ENCODE data around the gene FANCE.
"Not testable (repeated sequence)": the region's sequence is repeated elsewhere in the genome, so short reads cannot be mapped to it uniquely, and the experiment has no call there.

The FANCE gene

DNA sequence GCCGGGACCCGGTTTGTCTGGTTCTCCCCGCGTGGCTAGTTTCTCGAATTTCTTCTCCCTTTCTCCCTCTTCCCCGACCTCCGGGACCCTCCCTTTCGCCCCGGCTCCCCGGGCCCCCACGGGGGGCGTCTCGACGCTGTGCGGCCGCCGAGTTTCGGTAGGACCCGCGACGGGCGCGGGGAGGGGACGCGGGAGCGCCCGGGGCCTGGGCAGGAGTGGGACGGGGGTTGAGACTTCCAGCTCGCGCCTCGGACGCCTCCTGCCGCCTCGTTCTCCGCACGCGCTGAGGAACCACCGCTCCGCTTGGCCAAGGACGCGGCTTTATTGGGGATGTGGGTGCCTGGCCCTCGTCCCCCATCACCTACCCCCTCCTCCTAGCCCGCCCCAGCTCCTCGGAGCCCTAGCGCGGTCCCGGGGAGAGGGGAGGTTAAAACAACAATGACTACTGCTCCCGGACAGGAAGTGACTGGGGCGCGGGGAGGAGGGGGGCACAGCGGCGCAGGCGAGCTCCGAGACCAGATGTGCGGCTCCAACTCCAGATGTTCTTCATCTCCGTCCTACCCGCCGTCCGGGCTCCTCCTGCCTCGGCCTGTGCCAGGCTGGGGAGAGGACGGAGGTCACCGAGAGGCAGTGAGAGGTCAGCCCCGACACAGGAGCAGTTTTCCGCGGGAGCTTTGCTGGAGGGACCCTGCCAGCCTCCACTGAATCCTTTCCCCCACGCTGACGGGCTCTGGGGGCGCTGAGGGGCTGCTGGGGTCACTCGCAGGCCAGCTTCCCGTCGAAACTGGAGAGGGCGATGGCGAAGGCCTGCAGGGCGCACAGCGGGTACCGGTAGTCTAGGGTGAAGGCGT, 45.7 kb downstream of the FANCE start:
- no peak for DNase-seq (ENCODE audit: low read depth in 3 of 3)

DNA sequence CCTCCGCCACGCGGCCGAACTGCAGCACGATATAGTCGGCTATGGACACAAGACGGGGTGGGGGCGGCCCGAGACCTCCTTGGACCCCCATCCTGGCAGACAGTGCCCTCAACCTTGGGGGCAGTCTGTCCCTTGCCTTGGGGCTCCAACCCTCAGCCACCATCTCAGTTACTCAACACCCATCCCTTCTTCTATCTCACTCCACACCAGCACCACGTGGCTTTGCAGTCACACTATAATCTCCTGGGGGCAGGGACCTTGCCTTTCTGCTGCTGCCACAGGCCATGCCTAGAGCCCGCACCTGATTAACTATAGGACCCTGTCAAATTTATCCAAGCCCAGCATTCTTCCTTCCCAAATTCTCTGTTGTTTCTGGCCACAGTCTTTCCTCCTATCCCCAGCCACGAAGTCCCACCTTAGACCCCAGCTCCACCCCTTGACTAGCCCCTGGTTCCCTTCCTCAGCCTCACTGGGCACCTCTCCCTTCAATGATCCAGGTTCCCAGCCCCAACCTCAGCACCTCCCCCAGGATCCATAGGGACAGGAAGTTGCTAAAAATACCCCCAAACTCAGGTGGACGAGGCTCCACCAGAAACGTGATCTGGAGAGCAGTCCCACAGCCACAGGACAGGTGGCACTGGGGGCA, 46.4 kb downstream of the FANCE start:
- DNase-seq (ENCODE audit: low read depth in 3 of 3), result no peak

DNA sequence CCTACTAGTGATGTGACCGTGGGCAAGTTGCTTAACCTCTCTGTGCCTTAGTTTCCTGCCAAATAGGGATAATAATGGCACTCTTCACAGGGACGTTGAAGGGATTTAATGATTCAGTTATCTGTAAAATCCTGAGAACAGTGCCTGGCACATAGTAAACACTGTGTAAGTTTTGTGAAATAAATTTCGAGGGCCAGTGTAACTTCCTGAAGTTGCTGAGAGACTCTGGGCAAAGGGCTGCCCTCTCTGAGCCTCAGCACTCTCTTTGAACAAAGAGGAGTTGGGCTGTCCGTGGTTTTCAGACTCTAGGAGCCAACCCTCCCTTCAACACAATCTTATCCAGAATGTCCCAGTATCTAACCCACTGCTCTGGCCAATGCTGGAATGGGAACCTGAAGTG, 47.2 kb downstream of the FANCE start:
- no peak for DNase-seq (ENCODE audit: low read depth in 3 of 3)

DNA sequence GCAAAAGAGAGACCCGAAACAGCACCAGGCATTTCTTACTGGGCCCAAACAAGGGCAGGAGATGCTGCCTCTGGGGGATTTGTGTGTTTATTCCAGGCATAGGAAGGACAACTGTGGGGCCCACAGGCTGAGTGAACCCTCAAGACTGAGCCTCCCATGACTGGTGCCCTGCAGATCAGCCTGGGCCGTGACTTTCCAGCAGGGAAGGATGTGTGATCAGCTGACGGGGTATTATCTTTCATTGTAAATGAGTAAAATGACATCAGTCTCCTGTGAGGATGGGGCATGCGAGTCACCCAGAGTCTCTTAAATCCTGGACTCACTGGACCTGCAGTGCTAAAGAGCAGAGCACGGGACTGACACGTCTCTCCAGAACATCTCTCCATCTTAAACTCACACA, 48.6 kb downstream of the FANCE start:
- DNase-seq (ENCODE audit: low read depth in 3 of 3), result no peak

DNA sequence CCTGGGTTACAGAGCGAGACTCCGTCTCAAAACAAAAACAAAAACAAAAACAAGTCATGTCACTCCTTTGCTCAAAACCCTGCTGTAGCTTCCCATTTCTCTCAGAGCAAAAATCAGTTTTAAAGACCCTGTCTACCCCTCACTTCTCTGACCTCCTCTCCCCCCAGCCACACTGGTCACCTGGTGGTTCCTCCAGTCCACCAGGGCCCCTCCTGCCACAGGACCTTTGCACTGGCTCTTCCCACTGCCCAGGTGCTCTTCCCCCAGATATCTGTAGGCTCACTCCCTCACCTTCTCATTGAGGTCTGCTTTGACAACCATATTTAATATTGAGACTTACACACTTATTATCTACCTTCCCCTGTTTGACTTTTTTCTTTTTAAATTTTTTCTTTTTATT, 49.6 kb downstream of the FANCE start:
- no peak for DNase-seq (ENCODE audit: low read depth in 3 of 3)

DNA sequence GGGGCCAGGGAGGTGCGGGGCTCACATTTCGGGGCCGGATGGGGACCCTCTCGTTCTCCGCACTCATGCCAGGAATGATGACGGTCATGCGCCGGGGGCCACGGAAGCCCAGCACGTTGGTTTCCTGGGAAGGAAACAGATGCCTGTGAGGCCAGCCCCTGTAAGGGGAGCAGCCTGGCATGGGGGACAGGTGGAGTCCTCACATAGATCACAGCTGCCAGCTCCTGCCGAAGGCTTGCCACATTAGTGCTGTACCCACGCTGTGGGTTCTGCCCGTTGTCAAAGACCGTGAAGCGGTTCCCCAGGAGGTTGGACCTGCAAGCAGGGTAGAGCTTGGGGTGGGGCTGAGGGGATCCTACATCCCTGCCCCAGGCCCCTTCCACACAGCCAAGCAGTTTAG, 51.4 kb downstream of the FANCE start:
- no peak for DNase-seq (ENCODE audit: low read depth in 3 of 3)

DNA sequence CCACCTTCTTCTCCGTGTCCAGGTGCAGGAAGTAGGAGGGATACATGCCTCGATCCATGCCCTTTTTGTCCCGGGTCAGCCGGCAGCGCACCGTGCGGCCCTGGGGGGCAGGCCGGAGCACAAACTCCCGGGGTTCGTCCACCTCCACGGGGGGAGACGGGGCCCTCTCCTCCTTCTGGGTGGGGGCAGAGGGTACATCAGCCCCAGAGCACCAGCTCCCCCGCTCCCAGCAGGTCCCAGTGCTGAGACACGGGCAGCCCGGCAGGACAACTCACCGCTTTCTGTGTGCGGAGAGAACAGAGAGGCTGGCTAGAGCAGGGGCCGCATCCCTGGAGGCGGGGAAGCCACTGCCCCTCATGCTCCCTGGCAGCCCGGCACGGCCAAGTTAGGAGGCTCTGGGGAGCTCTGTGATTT, 53.9 kb downstream of the FANCE start:
- DNase-seq (ENCODE audit: low read depth in 3 of 3), result no peak

DNA sequence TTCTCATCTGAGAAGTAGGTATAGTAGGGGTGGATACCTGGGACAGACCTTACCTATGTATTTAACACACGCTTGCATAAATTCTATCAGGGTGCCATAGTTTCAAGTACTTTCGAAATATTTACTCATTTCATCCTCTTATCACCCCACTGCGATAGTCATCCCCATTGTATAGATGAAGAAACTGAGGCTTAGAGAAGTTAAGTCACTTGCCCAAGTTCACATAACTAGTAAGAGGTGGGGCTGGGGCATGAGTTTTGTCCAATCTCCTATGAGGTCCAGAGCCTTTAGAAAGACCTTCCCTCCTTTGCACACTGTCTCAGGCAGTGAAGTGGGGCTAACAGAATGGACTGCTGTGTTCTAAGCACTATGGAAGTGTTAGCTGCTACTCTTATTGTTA, 54.4 kb downstream of the FANCE start:
- DNase-seq (ENCODE audit: low read depth in 3 of 3), result no peak

DNA sequence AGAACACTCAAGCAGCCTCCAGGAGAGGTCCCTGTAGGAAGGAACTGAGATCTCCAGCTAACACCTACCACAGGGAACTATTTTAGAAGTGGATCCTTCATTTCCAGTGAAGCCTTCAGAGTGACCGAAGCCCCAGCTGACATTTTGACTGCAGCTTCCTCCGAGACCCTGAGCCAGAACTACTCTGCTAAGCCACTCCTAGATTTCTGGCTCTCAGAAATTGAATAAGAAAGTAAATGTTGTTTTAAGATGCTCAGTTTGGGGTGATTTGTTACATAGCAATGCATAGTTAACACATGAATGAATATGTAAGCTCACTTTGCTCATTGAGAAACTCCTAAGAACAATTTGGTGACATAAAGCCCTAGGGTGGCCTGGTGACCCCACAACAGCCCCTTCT, 55.1 kb downstream of the FANCE start:
- DNase-seq (ENCODE audit: low read depth in 3 of 3), result no peak

DNA sequence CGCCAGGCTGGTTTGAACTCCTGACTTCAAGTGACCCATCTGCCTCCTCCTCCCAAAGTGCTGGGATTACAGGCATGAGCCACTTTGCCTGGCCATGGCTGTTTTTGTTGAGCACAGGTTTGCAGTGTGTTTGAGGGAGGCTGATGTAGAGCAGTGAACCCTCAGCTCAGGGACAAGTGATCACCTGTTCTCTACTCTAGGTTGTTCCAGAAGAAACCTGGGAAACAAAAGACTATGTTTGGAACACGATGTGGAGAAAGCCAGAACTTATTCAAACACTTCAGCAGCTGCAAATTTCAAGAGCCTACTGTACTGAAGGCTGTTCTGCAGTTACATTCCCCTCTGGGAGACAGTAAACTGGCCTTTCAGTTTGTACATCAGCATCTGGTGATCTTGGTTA, 55.9 kb downstream of the FANCE start:
- no peak for DNase-seq (ENCODE audit: low read depth in 3 of 3)

DNA sequence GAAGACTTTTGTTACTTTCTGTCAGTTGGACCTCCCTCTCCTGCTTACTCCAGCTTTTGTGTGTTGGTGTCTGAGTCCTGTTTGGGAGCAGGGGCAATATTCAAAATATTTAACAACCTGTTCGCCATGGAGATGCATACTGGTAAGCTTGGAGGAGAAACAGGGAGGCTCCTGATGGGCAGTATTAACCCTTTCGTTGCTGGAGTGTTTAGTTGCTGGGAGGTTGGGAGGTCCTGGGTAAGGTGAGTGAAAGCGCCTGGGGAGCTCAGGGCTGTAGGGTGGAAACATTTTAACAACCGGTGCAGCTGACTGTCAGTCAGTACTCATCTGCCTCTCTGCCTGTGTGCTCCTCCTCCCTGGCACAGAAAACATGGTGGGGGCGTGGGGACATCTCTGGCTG, 56.4 kb downstream of the FANCE start:
- no peak for DNase-seq (ENCODE audit: low read depth in 3 of 3)

DNA sequence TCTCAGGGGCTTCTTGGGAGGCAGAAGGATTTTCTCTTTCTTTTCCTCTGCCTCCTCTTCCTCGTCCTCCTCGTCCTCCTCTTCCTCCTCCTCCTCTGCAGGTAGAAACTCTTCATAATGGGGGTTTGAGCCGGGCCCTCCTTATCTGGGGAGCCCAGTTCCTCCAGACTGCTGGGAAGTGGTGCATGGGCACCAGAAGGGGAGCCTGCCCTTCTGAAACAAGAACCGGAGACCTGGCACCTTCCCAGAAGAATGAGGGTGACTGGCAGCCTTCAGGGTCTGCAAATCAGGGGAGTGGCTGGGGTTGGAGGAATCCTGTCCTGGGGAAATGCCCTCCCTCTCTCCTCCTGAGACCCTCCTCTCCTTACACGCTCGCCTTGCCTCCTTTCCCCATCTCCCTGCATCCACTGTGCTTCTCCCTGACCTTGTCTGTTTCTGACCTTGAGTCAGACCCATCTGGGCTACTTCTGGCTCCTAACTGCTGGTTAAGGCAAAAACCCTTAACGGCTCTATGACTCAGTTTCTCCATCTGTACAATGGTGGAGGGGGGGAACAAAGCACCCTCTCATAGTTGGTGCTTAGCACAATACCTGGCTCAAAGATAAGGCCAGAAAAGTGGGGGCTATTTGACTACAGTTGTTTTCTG, 58.9 kb downstream of the FANCE start:
- DNase-seq (ENCODE audit: low read depth in 3 of 3), result no peak

DNA sequence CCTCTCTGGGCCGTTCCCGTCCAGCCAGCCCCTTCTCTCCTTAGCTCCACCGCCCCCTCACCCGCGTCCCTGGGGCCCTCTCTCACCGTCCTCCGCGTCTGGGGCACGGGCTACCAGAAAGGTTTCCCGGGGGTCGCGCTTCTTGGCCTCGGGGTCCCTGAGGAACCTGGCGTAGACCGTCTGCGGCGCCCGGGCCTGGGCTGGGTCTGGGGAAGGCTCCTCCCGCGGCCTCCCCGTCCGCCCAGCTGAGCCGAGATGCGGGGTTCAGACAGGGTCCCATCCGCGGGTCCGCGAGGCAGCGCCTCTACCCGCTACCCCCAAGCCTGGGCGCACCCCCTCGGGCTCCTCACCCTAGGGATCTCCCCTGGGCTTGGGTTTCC, 59.4 kb downstream of the FANCE start:
- no peak for DNase-seq (ENCODE audit: low read depth in 3 of 3)

DNA sequence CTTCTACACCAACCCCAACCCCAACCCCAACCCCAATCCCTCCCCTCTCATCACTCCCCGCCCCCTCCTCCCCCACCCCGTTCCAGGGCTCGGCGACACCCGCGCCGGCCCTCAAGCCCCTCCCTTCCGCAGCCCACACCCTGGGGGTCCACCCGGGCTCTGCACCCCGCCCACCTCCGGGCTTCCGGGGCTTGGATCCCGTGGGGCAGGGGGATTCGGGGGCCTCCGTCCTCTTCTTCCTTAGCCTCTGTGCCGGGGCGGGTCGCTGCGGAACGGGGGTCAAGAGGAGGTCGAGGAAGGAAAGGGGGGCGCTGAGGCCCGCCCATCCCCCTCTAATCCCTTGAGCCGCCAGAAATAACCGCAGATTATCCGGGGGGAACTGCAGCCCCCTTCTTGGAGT, 59.9 kb downstream of the FANCE start:
- no peak for DNase-seq (ENCODE audit: low read depth in 3 of 3)

DNA sequence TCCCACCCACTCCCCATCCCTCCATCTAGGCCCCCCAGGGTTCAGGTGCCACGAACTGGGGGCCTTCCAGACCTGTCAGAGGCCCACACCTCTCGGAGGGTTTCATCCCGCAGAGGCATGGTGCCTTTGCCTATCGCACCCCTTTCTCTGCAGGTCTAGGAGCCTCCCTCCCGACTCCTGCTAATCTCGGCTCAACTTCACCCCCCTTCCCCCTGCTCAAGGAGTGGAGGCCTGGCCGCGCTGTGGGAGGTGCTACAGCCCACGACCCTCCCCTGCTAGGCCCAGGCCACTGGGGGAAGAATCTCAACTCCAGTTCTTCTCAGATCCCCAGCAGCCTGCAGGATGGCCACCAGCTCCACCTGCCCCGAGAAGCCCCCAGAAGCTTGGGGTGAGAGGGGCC, 60.6 kb downstream of the FANCE start, which contains the start of gene TULP1:
Gene TULP1 (minus strand): TSS at position 157 of the 400 bp plus-strand sequence. CDS start 38 bp downstream, at position 119.
- no peak for DNase-seq (ENCODE audit: low read depth in 3 of 3)

DNA sequence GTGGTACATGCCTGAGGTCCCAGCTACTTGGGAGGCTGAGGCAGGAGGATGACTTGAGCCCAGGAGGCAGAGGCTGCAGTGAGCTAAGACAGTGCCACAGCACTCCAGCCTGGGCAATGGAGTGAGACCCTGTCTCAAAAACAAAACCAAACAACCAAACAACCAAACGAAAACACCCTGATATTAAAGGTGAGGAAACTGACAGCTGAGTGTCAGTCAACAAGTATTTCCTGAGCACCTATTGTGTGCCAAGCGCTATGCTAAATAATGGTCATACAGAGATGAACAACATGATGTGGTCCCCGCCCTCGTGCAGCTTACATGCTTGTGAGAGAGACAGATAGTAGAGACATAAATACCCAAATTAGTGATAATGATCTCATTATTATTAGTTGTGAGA, 62.4 kb downstream of the FANCE start:
- DNase-seq (ENCODE audit: low read depth in 3 of 3), result no peak

DNA sequence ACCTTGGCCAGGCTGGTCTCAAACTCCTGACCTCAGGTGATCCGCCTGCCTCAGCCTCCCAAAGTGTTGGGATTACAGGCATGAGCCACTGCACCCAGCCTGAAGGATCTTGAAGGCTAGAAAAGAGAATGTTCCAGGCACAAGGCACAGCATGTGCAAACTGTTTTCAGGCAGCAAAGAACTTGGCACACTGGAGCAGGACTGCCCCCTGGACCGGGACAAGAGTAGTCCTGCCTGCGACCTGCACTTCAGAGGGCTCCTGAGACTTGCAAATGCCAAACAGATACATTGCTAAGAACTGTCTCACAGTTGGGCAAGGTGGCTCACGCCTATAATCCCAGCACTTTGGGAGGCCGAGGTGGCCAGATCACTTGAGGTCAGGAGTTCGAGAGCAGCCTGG, 63.8 kb downstream of the FANCE start:
- not testable (repeated sequence) for DNase-seq (ENCODE audit: low read depth in 3 of 3)

Data from stimulated activated CD4-positive, alpha-beta T cell treated with anti-CD3 and anti-CD28 coated beads, TNF-alpha, amount 100 ng/mL, for 48 hours (primary cell).